HepG2 (cell line): ENCODE results near the gene TCOF1.

Source experiments
- CREB1 ChIP-seq, 2 experiments: fragments of 450-650 bp in 1 of 2; IDR thresholded peaks; 2 replicates each; pipeline ENCODE4 v1.6.1; 2016 to 2017; ENCODE audit warnings: control low read depth in 1 of 2, mild to moderate bottlenecking in 1 of 2, missing compliant biosample characterization in 1 of 2, missing genetic modification characterization in 1 of 2
- IKZF1 ChIP-seq: fragments of 450-650 bp; IDR thresholded peaks from 2 replicates; pipeline ENCODE4 v1.7.1; 2016
- MAX ChIP-seq: IDR thresholded peaks from 2 replicates; pipeline ENCODE4 v1.6.1; 2012; ENCODE audit warnings: inconsistent platforms
- SRSF1 ChIP-seq: fragments of 200-400 bp; formaldehyde crosslinking; optimal IDR thresholded peaks from 2 replicates; pipeline ENCODE3; 2017; ENCODE audit warnings: mild to moderate bottlenecking, low read depth, low read length, moderate library complexity
- ZNF430 ChIP-seq: sonication (generic); formaldehyde crosslinking; IDR thresholded peaks from 2 replicates; pipeline ENCODE4 v1.9.0; 2021; ENCODE audit warnings: mild to moderate bottlenecking, missing genetic modification reagents
- ZNF839 ChIP-seq: sonication (generic); formaldehyde crosslinking; IDR thresholded peaks from 2 replicates; pipeline ENCODE4 v1.4.0; 2020; ENCODE audit warnings: missing genetic modification reagents, mild to moderate bottlenecking, borderline replicate concordance
- TF ChIP-seq, protein P1 (sequence below): sonication (generic); formaldehyde crosslinking; IDR thresholded peaks from 2 replicates; pipeline ENCODE4 v1.5.0; 2020; ENCODE audit warnings: missing genetic modification reagents
- TF ChIP-seq, protein P2 (sequence below): IDR thresholded peaks from 2 replicates; pipeline ENCODE4 v1.6.1; 2016; ENCODE audit warnings: low read depth, control low read depth
- TF ChIP-seq, protein P3 (sequence below): sonication (generic); formaldehyde crosslinking; IDR thresholded peaks from 2 replicates; pipeline ENCODE4 v1.5.0; 2020; ENCODE audit warnings: mild to moderate bottlenecking, missing genetic modification reagents, moderate library complexity

GRCh38 chr5:150368526-150368925 is 11.0 kb downstream of the TCOF1 start:
- TF ChIP-seq SRSF1 (no peak), CREB1 (IDR thresholded peaks at IDR 0.05) (no peak), CREB1 (CRISPR knock-in tag; IDR thresholded peaks at IDR 0.05) (no peak), IKZF1 (no peak), MAX (no peak), ZNF430 (no peak), ZNF839 (CRISPR knock-in tag) (no peak)
- TF ChIP-seq, protein P1, sequence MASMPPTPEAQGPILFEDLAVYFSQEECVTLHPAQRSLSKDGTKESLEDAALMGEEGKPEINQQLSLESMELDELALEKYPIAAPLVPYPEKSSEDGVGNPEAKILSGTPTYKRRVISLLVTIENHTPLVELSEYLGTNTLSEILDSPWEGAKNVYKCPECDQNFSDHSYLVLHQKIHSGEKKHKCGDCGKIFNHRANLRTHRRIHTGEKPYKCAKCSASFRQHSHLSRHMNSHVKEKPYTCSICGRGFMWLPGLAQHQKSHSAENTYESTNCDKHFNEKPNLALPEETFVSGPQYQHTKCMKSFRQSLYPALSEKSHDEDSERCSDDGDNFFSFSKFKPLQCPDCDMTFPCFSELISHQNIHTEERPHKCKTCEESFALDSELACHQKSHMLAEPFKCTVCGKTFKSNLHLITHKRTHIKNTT: no peak
- TF ChIP-seq, protein P2, sequence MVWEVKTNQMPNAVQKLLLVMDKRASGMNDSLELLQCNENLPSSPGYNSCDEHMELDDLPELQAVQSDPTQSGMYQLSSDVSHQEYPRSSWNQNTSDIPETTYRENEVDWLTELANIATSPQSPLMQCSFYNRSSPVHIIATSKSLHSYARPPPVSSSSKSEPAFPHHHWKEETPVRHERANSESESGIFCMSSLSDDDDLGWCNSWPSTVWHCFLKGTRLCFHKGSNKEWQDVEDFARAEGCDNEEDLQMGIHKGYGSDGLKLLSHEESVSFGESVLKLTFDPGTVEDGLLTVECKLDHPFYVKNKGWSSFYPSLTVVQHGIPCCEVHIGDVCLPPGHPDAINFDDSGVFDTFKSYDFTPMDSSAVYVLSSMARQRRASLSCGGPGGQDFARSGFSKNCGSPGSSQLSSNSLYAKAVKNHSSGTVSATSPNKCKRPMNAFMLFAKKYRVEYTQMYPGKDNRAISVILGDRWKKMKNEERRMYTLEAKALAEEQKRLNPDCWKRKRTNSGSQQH (CRISPR knock-in tag): no peak
- TF ChIP-seq, protein P3, sequence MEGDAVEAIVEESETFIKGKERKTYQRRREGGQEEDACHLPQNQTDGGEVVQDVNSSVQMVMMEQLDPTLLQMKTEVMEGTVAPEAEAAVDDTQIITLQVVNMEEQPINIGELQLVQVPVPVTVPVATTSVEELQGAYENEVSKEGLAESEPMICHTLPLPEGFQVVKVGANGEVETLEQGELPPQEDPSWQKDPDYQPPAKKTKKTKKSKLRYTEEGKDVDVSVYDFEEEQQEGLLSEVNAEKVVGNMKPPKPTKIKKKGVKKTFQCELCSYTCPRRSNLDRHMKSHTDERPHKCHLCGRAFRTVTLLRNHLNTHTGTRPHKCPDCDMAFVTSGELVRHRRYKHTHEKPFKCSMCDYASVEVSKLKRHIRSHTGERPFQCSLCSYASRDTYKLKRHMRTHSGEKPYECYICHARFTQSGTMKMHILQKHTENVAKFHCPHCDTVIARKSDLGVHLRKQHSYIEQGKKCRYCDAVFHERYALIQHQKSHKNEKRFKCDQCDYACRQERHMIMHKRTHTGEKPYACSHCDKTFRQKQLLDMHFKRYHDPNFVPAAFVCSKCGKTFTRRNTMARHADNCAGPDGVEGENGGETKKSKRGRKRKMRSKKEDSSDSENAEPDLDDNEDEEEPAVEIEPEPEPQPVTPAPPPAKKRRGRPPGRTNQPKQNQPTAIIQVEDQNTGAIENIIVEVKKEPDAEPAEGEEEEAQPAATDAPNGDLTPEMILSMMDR: no peak
